HK-2 (cell line): ENCODE measurements around the gene MED27.

Experiments used
- DNase-seq: peaks from one replicate; pipeline ENCODE4 v3.0.0-alpha.2; 2018; ENCODE audit not compliant: unreplicated experiment

Gene MED27, protein sequence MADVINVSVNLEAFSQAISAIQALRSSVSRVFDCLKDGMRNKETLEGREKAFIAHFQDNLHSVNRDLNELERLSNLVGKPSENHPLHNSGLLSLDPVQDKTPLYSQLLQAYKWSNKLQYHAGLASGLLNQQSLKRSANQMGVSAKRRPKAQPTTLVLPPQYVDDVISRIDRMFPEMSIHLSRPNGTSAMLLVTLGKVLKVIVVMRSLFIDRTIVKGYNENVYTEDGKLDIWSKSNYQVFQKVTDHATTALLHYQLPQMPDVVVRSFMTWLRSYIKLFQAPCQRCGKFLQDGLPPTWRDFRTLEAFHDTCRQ

DNA sequence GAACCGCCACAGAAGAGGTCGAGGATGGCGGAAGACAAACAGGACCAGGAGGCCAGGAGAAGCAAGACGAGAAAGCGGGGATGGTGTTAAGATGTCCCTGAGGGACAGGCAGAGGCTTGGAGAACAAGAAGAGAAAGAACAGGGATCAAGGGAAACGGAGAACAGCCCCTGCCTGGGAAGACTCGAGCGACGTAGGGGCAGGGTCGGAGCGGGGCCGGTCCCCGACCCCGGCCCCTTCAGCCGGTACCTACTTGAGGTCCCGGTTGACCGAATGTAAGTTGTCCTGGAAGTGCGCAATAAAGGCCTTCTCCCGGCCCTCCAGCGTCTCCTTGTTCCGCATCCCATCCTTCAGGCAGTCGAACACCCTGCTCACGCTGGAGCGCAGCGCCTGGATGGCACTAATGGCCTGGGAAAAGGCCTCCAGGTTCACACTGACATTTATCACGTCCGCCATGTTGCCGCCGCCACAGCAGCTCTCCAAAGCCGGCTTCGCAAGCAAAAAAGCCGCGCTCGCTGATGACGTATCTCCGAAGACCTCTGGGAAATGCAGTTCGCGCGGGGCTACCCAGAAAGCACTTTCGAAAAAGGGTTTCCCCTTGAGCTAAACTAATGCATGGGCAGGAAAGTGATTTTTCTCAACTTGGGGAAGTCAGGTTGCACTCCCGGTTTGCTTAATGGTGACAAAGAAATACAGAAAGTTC, at the start of gene MED27:
Gene MED27 (minus strand): TSS at position 477 of the 701 bp plus-strand sequence. CDS start 23 bp downstream, at position 454.
- peak; percentile 86 for DNase-seq

- no peak for DNase-seq
Observed at GRCh38 chr9:132127888-132128534, 48.3 kb upstream of the MED27 start.

DNA sequence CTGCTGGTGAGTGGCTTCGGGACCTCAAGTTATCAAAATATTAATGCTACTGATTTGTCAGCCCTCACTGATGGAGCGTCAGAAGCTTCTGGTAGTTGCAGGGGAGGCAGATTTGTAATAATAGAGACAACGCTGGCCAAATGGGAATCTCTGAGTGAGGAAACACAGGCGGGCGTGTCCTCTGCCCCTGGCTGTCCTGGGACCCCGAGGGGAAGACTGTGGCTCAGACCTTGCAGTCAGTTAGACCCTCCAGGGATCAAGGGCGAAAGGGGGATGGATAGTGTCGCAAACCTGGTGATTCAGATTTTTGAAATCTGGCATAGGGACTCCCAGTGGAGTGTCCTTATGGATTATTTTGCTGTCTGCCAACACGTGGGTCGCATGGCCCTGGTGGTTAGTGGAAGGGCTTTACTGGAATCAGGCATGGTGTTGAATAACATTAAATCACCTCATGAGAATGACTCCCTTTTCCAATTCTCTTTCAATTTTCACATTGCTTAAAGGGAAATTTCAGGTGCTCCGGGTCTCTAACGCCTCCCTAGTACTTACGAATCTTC, 47.1 kb upstream of the MED27 start:
- no peak for DNase-seq

GRCh38 chr9:132125944-132126679, 46.4 kb upstream of the MED27 start:
- DNase-seq: no peak

DNA sequence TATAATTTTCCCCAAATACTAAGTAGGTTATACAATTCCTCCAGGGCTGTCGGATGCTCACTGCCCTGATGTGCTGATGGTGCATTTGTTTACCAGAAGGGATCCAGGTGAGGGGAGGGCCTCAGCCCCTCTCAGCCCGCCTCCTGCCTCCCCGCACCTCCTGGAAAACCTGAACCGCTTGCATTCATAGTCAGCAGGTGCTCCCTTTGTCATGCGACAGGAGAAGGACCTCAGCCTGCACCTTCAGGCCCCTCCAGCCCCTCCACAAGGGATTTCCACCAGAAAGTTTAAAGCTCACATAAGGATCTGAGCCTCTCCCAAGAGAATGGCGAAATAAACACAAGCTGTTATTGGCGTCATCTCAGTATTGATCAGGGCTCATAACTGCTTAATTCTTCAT, 45.7 kb upstream of the MED27 start:
- DNase-seq: no peak

DNA sequence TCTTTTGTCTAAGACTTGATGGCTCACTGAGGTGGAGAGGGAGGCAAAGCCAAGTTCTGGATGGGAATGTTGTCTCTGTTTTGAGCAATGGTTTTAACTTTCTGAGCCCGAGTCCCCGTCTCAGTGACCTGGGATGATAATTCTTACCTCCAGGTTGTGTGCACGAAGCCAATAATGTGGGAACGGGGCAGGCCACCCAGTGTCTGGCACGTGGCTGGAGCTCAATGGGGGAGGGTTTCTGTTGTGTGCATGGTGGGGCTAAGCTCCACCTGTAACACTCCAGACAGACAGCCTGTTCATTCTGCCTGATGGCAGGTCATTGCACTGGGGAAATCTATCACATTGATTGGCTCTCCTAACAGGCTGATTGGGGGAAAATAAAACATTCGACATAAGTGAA, 45.1 kb upstream of the MED27 start:
- no peak for DNase-seq

- DNase-seq: no peak
Observed at GRCh38 chr9:132121021-132121420, 41.4 kb upstream of the MED27 start.

DNA sequence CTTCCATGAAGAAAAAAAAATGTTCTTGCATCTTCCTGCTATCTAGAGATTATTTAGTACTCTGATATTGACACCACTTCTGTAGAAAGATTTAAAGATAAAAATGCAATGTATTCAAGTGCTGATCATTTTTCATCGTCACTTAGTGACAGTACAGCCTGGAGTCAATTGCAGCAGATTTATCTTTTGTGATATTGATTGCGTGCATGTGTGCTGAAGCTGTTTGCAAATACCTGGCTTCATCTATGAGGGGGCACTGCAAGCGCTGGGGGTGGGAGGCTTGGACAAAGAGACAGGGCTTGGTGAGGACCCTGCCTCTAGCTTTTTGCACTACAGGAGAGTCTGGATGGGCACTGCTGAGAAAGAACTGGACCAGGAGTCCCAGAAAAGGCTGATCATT, 38.0 kb upstream of the MED27 start:
- DNase-seq: no peak

DNA sequence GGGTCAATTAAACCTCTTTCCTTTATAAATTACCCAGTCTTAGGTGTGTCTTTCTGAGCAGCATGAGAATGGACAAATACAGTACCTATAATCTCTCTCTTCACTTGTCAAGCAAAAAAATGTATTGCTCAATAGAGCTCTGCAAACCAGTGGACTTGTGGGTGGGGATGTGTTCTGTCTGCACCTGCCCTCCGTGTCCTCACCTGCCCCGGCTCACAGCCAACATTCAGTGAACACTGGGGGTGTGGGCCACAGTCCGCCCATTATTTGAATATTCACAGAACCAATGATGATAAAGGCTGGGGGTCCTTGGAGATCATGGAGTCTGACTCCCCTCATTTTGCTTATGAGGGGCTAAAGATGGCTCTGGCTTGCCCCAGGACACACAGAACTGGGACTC, 36.9 kb upstream of the MED27 start:
- no peak for DNase-seq

- peak; percentile 66 for DNase-seq
Observed at GRCh38 chr9:132114102-132114707, 34.5 kb upstream of the MED27 start.

- no peak for DNase-seq
Observed at GRCh38 chr9:132109291-132109690, 29.6 kb upstream of the MED27 start.

GRCh38 chr9:132108728-132109127, 29.1 kb upstream of the MED27 start:
- DNase-seq: peak; percentile 10

DNA sequence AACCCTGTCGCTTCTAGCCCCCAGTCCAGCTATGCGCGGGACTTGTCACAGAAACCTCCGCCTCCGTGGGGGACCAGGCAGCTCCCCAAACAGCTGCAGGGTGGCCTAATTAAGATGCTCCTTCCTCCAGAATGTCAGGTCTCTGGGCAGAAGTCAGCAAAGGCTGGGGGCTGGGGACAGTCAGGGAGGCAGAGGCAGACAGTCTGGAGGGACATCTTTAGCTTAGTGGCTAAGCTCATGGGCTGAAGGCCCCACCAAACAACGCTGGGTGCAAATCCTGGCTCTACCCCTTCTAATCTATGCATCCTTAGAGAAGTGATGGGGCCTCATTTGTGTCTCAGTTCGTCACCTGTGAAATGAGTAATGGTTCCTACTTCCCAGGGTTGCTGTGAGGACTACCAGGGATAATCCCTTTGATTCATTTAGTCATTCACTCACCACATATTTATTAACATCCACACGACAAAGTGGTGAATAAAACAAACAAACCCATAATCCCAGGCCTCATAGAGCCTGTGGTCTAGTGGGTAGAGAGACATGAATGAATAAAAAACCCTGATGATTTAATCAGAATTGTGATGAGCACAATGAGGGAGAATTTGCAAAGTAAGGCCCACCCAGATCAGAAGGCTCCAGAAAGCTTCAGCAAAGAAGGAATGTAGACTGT, 20.2 kb upstream of the MED27 start:
- no peak for DNase-seq

GRCh38 chr9:132099167-132099566, 19.5 kb upstream of the MED27 start:
- no peak for DNase-seq

DNA sequence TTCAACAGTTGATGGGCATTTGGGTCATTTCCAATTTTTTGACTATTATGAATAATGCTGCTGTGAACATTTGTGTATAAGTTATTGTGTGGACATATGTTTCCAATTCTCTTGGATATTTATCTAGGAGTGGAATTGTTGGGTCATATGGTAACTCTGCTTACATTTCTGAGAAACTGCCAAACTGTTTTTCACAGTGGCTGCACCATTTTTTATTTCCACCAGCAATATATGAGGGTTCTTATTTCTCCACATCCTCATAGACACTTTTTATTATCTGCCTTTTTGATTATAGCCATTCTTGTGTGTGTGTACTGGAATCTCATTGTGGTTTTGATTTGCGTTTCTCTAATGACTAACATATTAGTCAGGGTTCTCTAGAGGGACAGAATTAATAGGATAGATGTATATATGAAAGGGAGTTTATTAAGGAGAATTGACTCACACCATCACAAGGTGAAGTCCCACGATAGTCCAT, 14.7 kb upstream of the MED27 start:
- DNase-seq: no peak

DNA sequence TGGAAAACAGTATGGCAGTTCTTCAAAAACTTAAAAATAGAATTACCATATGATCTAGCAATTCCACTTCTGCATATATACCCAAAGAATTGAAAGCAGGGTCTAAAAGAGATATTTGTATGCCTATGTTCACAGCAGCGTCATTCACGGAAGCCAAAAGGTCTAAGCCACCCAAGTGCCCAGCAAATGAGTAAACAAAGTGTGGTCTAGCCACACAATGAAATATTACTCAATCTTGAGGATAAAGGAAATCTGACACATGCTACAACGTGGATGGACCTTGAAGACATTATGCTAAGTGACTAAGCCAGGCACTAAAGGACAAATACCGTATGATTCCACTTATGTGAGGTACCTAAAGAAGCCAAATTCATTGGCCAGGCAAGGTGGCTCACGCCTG, 11.1 kb upstream of the MED27 start:
- DNase-seq: no peak

- DNase-seq: no peak
Observed at GRCh38 chr9:132087438-132088030, 7.9 kb upstream of the MED27 start.

GRCh38 chr9:132082188-132082587, 2.5 kb upstream of the MED27 start:
- no peak for DNase-seq

GRCh38 chr9:132078699-132079356, 839 bp downstream of the MED27 start:
- DNase-seq: peak; percentile 11
